ENCODE data around the gene ADCY1. TPM values are rescaled to one million over a fixed set of nuclear protein-coding genes. Genes with fewer than 3 reads are reported as not detected.
"Not testable (repeated sequence)": the region's sequence is repeated elsewhere in the genome, so short reads cannot be mapped to it uniquely, and the experiment has no call there.

ADCY1 gene
- total RNA-seq, 1 donor = under 0.01 TPM

GRCh38 chr7:45725231-45725630, 151.1 kb downstream of the ADCY1 start:
- DNase-seq (ENCODE audit: low read depth in 2 of 3, low spot score in 2 of 3) = not testable (repeated sequence)

- DNase-seq (ENCODE audit: low read depth in 2 of 3, low spot score in 2 of 3) = no peak
These were observed 152.7 kb downstream of the ADCY1 start for GRCh38 chr7:45726883-45727282.

GRCh38 chr7:45731692-45732443, 157.7 kb downstream of the ADCY1 start:
- DNase-seq (ENCODE audit: low read depth in 2 of 3, low spot score in 2 of 3) = not testable (repeated sequence)

- DNase-seq (ENCODE audit: low read depth in 2 of 3, low spot score in 2 of 3) = not testable (repeated sequence)
These were observed 164.8 kb downstream of the ADCY1 start for GRCh38 chr7:45738920-45739319.

- not testable (repeated sequence) for DNase-seq (ENCODE audit: low read depth in 2 of 3, low spot score in 2 of 3)
These were observed 166.4 kb downstream of the ADCY1 start for GRCh38 chr7:45740573-45740972.

- peak in 2 of 3 donors; percentile 4 to 34 for DNase-seq (ENCODE audit: low read depth in 2 of 3, low spot score in 2 of 3)
These were observed 174.8 kb downstream of the ADCY1 start for GRCh38 chr7:45748976-45749375.

GRCh38 chr7:45751352-45751751, 177.2 kb downstream of the ADCY1 start:
- DNase-seq (ENCODE audit: low read depth in 2 of 3, low spot score in 2 of 3) = not testable (repeated sequence)

- not testable (repeated sequence) for DNase-seq (ENCODE audit: low read depth in 2 of 3, low spot score in 2 of 3)
These were observed 182.2 kb downstream of the ADCY1 start for GRCh38 chr7:45756333-45756732.

GRCh38 chr7:45756757-45757156, 182.6 kb downstream of the ADCY1 start:
- peak in 1 of 3 donors; percentile 40 for DNase-seq (ENCODE audit: low read depth in 2 of 3, low spot score in 2 of 3)

GRCh38 chr7:45759464-45759863, 185.3 kb downstream of the ADCY1 start:
- not testable (repeated sequence) for DNase-seq (ENCODE audit: low read depth in 2 of 3, low spot score in 2 of 3)

- DNase-seq (ENCODE audit: low read depth in 2 of 3, low spot score in 2 of 3) = not testable (repeated sequence)
These were observed 187.5 kb downstream of the ADCY1 start for GRCh38 chr7:45761545-45762205.

GRCh38 chr7:45762225-45762994, 188.2 kb downstream of the ADCY1 start:
- DNase-seq (ENCODE audit: low read depth in 2 of 3, low spot score in 2 of 3) = not testable (repeated sequence)

GRCh38 chr7:45768516-45769394, 194.6 kb downstream of the ADCY1 start:
- DNase-seq (ENCODE audit: low read depth in 2 of 3, low spot score in 2 of 3) = peak; percentile 91 to 99 (median 98)

GRCh38 chr7:45769626-45770025, 195.5 kb downstream of the ADCY1 start:
- not testable (repeated sequence) for DNase-seq (ENCODE audit: low read depth in 2 of 3, low spot score in 2 of 3)

Small RNA genes lying within 50 kb of the gene (small RNA-seq; reads per million reads assigned to genes)
- gene AC073325.2 = not detected

Data from hematopoietic multipotent progenitor cell (in vitro differentiated cells).